Measurements from ENCODE around the gene CIRBP. TPM values are rescaled to one million over a fixed set of nuclear protein-coding genes. Genes with fewer than 3 reads are reported as not detected.

The CIRBP gene
- total and polyA plus RNA-seq, 2 of the 13 experiments (the other 11 are each of a cell fraction or from before 2014, with no cell fraction given): 133 to 140 TPM

- WGBS (ENCODE audit: low lambda C conversion rate): 0% methylated on average over 8 of the region's 28 CpGs
- intact Hi-C loops (cut with micrococcal nuclease; ENCODE audit: unreplicated experiment): no loop called here
- FAIRE-seq (no peak), DNase-seq (ENCODE audit: low spot score) (peak; percentile 48), ATAC-seq (peak; percentile 5)
- CTCF ChIA-PET (ENCODE audit: low intra/inter-chr PET ratio, low total read pairs): no interaction called here
- peaks cover 3% of the 10 kb centered on the region for H3K79me2 ChIP-seq (ENCODE audit: insufficient read depth, low read length)
- H4K20me1 ChIP-seq (ENCODE audit: insufficient read depth, low read length): peaks cover 23% of the 10 kb centered on the region; the same call in 1 of the 2 replicates
- H3K27ac ChIP-seq (ENCODE audit: extremely low read length, insufficient read depth, low read length): peak overlapping the region; percentile 81
- H3K4me2 ChIP-seq (ENCODE audit: low read depth, low read length): peak overlapping the region; percentile 98
- POLR2A ChIA-PET: interaction anchor here (1.3 to 13.7 kb wide), 7 partner anchors 3 to 23 kb away, joined by 4 to 668 read pairs (median 9); partner anchors contain the start of genes ATP5F1D, CIRBP, FAM174C and MIDN
- H3K9ac ChIP-seq (ENCODE audit: insufficient read depth, low read depth, low read length): peak overlapping the region; percentile 78
- no peak overlapping the region for H2AFZ ChIP-seq (ENCODE audit: low read length)
- H3K4me3 ChIP-seq (replicated peaks in 1 of 3; ENCODE audit: insufficient read depth in 1 of 3, low read depth in 2 of 3, low read length in 3 of 3): peak overlapping the region; percentile 71 to 81 (median 80)
- no TSS peak for BruUV-seq (replicated peaks)
- H3K4me1 ChIP-seq (ENCODE audit: insufficient read depth, low read length): peaks cover 72% of the 10 kb centered on the region
- no peaks in the 10 kb centered on the region for H3K9me3 ChIP-seq (ENCODE audit: low read length)
- H3K27me3 ChIP-seq (ENCODE audit: control insufficient read depth in 1 of 2, insufficient read depth in 2 of 2, low read length in 2 of 2): no peaks in the 10 kb centered on the region
- H3K36me3 ChIP-seq (replicated peaks in 1 of 2; ENCODE audit: control insufficient read depth in 1 of 2, insufficient read depth in 2 of 2, low read length in 2 of 2): peaks cover 2 to 10% of the 10 kb centered on the region in 2 experiments; a peak in 1 of 5 replicates
- in situ Hi-C loops (cut with HindIII; ENCODE audit: extremely low pct_ligation_motif_present, low pct_unique_long_range_greater_than_20kb): no loop called here
- TF ChIP-seq ADNP (CRISPR knock-in tag; IDR thresholded peaks at IDR 0.05): no peak
- TF ChIP-seq, protein P1, sequence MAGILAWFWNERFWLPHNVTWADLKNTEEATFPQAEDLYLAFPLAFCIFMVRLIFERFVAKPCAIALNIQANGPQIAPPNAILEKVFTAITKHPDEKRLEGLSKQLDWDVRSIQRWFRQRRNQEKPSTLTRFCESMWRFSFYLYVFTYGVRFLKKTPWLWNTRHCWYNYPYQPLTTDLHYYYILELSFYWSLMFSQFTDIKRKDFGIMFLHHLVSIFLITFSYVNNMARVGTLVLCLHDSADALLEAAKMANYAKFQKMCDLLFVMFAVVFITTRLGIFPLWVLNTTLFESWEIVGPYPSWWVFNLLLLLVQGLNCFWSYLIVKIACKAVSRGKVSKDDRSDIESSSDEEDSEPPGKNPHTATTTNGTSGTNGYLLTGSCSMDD (CRISPR knock-in tag; IDR thresholded peaks at IDR 0.05): no peak
- TF ChIP-seq HDAC2 (CRISPR knock-in tag; IDR thresholded peaks at IDR 0.05): peak; percentile 21; the same call in 1 of the 2 replicates
- no peak for TF ChIP-seq IRX3 (CRISPR knock-in tag; IDR thresholded peaks at IDR 0.05; ENCODE audit: borderline replicate concordance, low read depth)
- TF ChIP-seq ZGPAT (CRISPR knock-in tag; IDR thresholded peaks at IDR 0.05): no peak
- TF ChIP-seq SMAD9 (CRISPR knock-in tag; IDR thresholded peaks at IDR 0.05): 0 out of 2 replicates have a peak, but pooled peaks have one; percentile 15
- 0 out of 2 replicates have a peak, but pooled peaks have one; percentile 10 for TF ChIP-seq ZNF317 (CRISPR knock-in tag; IDR thresholded peaks at IDR 0.05)
- no peak for TF ChIP-seq ARID3A (IDR thresholded peaks at IDR 0.05; ENCODE audit: low read depth, low read length)
- TF ChIP-seq GATA4 (IDR thresholded peaks at IDR 0.05; ENCODE audit: borderline replicate concordance, low read depth): no peak
- peak; percentile 36; the same call in 1 of the 2 replicates for TF ChIP-seq KMT2A (CRISPR knock-in tag; IDR thresholded peaks at IDR 0.05)
- TF ChIP-seq, protein P2, sequence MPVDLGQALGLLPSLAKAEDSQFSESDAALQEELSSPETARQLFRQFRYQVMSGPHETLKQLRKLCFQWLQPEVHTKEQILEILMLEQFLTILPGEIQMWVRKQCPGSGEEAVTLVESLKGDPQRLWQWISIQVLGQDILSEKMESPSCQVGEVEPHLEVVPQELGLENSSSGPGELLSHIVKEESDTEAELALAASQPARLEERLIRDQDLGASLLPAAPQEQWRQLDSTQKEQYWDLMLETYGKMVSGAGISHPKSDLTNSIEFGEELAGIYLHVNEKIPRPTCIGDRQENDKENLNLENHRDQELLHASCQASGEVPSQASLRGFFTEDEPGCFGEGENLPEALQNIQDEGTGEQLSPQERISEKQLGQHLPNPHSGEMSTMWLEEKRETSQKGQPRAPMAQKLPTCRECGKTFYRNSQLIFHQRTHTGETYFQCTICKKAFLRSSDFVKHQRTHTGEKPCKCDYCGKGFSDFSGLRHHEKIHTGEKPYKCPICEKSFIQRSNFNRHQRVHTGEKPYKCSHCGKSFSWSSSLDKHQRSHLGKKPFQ (CRISPR knock-in tag; IDR thresholded peaks at IDR 0.05; ENCODE audit: insufficient replicate concordance): no peak
- TF ChIP-seq HNF4G (IDR thresholded peaks at IDR 0.05; ENCODE audit: borderline replicate concordance, low read depth, low read length): peak; percentile 35; the same call in 1 of the 2 replicates
- TF ChIP-seq HNF4G (CRISPR knock-in tag; IDR thresholded peaks at IDR 0.05; ENCODE audit: borderline replicate concordance, low read depth): no peak
- no peak for TF ChIP-seq ZNF569 (CRISPR knock-in tag; IDR thresholded peaks at IDR 0.05; ENCODE audit: borderline replicate concordance)
- peak; percentile 21 for TF ChIP-seq HNRNPK (IDR thresholded peaks at IDR 0.05; ENCODE audit: low read depth, low read length, poor library complexity, severe bottlenecking)
- peak in 1 of 2 experiments; percentile 58; a peak in 2 of 4 replicates for TF ChIP-seq POLR2A (IDR thresholded peaks at IDR 0.05; ENCODE audit: insufficient read depth in 1 of 2, low read depth in 2 of 2, low read length in 2 of 2)
Observed at GRCh38 chr19:1261798-1262622, 7.1 kb upstream of the CIRBP start.

Data from HepG2 (cell line).